Measurements from ENCODE around the gene PJVK. TPM values are rescaled to one million over a fixed set of nuclear protein-coding genes. Genes with fewer than 3 reads are reported as not detected.
A peak's percentile ranks its signal among the peaks of the same experiment; 100 is the strongest.

The PJVK gene
- total and polyA plus RNA-seq, 2 of the 13 experiments (the other 11 are each of a cell fraction or from before 2014, with no cell fraction given), result 1.2 to 2.6 TPM

GRCh38 chr2:178409261-178409660 is 41.9 kb upstream of the PJVK start:
- DNase-seq (ENCODE audit: low spot score), result no peak
- TF ChIP-seq MIER3 (CRISPR knock-in tag; IDR thresholded peaks at IDR 0.05; ENCODE audit: borderline replicate concordance), result no peak
- TF ChIP-seq ZNF484 (CRISPR knock-in tag; IDR thresholded peaks at IDR 0.05; ENCODE audit: borderline replicate concordance, low read depth), result no peak
- no peak for TF ChIP-seq ZNF761 (CRISPR knock-in tag; conservative IDR thresholded peaks at IDR 0.05)
- TF ChIP-seq MIER2 (CRISPR knock-in tag; IDR thresholded peaks at IDR 0.05), result no peak
- TF ChIP-seq BORCS8-MEF2B (CRISPR knock-in tag; IDR thresholded peaks at IDR 0.05), result no peak
- no peak for TF ChIP-seq GATA4 (IDR thresholded peaks at IDR 0.05; ENCODE audit: borderline replicate concordance, low read depth)
- no peak for TF ChIP-seq FOXC1 (CRISPR knock-in tag; IDR thresholded peaks at IDR 0.05; ENCODE audit: borderline replicate concordance)
- TF ChIP-seq ARID4A (CRISPR knock-in tag; IDR thresholded peaks at IDR 0.05; ENCODE audit: borderline replicate concordance), result no peak
- TF ChIP-seq ARID5B (CRISPR knock-in tag; IDR thresholded peaks at IDR 0.05), result no peak
- TF ChIP-seq ZFP36L1 (CRISPR knock-in tag; IDR thresholded peaks at IDR 0.05), result no peak
- no peak for TF ChIP-seq ATF4 (CRISPR knock-in tag; IDR thresholded peaks at IDR 0.05)
- H3K27ac ChIP-seq (ENCODE audit: extremely low read length, insufficient read depth, low read length), result no peak overlapping the region
- H2AFZ ChIP-seq (ENCODE audit: low read length), result peak overlapping the region; percentile 12
- peaks cover 9% of the 10 kb centered on the region; the same call in 1 of the 2 replicates for H3K4me1 ChIP-seq (ENCODE audit: insufficient read depth, low read length)
- 10% methylated on average over 5 of the region's 5 CpGs for WGBS (ENCODE audit: low lambda C conversion rate)
- POLR2A ChIA-PET, result no interaction called here
- H3K79me2 ChIP-seq (ENCODE audit: insufficient read depth, low read length), result no peaks in the 10 kb centered on the region
- BruUV-seq (replicated peaks), result no TSS peak
- H3K4me3 ChIP-seq (replicated peaks in 1 of 3; ENCODE audit: insufficient read depth in 1 of 3, low read depth in 2 of 3, low read length in 3 of 3), result no peak overlapping the region
- in situ Hi-C loops (cut with HindIII; ENCODE audit: extremely low pct_ligation_motif_present, low pct_unique_long_range_greater_than_20kb) (no loop called here), intact Hi-C loops (cut with micrococcal nuclease; ENCODE audit: unreplicated experiment) (no loop called here)
- H3K4me2 ChIP-seq (ENCODE audit: low read depth, low read length), result no peak overlapping the region
- CTCF ChIA-PET (ENCODE audit: low intra/inter-chr PET ratio, low total read pairs), result no interaction called here
- no peaks in the 10 kb centered on the region for H3K36me3 ChIP-seq (replicated peaks in 1 of 2; ENCODE audit: control insufficient read depth in 1 of 2, insufficient read depth in 2 of 2, low read length in 2 of 2)
- H3K9me3 ChIP-seq (ENCODE audit: low read length), result no peaks in the 10 kb centered on the region
- no peak overlapping the region for H3K9ac ChIP-seq (ENCODE audit: insufficient read depth, low read depth, low read length)
- no peak for FAIRE-seq
- no peak for ATAC-seq
- no peaks in the 10 kb centered on the region for H4K20me1 ChIP-seq (ENCODE audit: insufficient read depth, low read length)
- peaks cover 0 to 9% of the 10 kb centered on the region in 2 experiments; a peak in 1 of 5 replicates for H3K27me3 ChIP-seq (ENCODE audit: control insufficient read depth in 1 of 2, insufficient read depth in 2 of 2, low read length in 2 of 2)
